Fibroblast of the conjunctiva (primary cell): ENCODE data around the gene CFHR2.
"Not testable (repeated sequence)": the region's sequence is repeated elsewhere in the genome, so short reads cannot be mapped to it uniquely, and the experiment has no call there.

Experiments
- DNase-seq: peaks from one replicate; pipeline ENCODE4 v3.0.0-alpha.2; 2010; ENCODE audit warnings: low read depth

The CFHR2 gene

DNA sequence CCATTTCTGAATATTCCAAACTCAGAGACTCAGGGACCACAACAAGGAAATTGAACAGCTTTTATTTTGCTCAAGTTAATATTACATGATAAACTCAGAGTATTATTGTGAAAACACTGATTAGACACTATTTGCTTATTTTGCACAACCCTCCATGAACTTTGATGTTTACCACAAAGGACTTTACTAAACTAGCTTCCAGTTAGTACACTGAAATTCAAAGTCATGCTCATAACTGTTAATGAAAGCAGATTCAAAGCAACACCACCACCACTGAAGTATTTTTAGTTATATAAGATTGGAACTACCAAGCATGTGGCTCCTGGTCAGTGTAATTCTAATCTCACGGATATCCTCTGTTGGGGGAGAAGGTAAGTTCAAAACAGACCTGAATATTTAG is at the start of gene CFHR2:
TSS of gene CFHR2 (plus strand) at position 171 of the 400 bp plus-strand sequence. CDS start at position 314, 143 bp downstream.
- DNase-seq = not testable (repeated sequence)

DNA sequence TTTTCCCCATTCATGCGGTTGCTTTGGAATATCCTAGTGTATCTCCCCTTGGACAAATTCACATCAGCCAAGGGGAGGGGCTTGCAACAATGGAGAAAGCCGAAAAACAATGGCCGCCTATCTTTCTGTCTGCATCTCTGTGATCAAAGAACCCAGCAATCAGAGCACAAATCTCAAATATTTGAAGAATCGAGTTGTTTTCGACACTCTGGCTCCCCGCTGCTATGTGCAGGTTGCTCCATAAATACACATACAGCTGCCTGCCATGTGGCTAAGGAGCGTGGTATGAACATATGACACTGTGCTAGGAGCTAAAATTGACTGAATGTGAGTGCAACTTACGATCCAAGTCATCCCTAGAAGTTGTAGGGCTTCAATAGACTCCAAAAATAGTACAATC is 47.2 kb upstream of the CFHR2 start:
- no peak for DNase-seq

DNA sequence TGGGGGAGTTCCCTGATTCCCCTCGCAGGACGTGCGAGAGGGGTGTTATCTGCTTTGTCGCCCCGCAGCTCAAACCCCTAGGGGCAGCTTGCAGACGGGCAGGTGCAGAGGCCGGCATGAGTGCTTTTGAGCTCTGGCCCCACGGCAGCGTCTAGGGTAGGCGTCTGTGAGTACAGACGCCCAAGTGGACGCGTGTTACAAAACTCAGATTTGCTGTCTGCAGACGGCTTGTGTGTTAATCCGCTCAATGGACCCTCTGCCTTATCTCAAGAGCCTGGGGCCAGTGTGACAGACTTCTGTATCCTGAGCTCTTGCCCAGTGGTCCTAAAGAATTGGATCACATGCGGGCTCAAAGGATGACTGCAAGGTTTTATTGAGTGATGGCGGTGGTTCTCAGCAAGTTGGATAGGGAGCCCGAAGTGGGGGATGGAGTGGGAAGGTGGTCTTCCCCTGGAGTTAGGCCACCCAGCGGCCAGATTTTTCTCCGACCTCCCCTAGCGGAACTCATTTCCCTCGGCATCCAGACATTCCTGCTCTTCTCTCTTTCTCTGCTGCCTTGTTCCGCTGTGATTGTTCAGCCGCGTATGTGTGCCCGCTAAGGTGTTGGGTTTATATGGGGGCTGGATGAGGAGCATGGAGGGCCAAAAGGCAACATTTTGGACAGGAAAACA is 46.2 kb upstream of the CFHR2 start:
- DNase-seq = no peak

DNA sequence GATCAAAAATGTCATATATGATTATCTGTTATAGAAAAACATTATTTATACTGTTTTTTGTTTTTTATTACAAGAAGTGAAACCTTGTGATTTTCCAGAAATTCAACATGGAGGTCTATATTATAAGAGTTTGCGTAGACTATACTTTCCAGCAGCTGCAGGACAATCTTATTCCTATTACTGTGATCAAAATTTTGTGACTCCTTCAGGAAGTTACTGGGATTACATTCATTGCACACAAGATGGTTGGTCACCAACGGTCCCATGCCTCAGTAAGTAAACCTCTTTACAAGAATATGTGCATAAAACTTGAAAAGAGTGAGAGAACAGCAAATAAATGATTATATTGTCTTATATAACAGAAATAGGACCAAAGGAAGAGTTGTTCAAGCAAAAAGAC is 41.2 kb upstream of the CFHR2 start:
- no peak for DNase-seq

DNA sequence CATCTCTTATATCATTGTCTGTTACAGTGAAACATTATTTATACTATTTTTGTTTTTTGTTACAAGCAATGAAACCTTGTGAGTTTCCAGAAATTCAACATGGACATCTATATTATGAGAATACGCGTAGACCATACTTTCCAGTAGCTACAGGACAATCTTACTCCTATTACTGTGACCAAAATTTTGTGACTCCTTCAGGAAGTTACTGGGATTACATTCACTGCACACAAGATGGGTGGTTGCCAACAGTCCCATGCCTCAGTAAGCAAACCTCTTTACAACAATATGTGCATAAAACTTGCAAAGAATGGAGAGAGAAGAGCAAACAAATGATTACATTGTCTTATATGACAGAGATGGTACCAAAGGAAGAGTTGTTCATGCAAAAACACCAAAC is 33.3 kb upstream of the CFHR2 start:
- no peak for DNase-seq

DNA sequence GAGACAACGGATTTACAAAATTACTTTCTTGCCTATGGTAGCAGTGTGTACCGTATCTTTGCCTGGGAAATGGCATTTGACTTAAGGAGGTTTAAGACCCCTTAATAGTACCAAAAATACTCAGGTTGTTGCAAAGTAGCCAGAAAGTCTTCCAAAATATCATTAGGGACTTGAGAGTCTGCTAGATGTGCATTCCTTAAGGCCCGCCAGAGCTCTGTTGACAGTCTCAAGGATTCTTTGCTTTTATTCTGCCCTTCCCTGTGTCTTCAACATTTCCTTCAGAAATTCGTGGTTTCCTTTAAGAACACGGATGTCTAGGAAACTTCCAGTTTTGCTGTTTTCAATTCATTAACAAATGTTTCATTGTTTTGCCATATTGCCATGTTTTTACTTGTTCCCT is 31.3 kb upstream of the CFHR2 start:
- DNase-seq = not testable (repeated sequence)

DNA sequence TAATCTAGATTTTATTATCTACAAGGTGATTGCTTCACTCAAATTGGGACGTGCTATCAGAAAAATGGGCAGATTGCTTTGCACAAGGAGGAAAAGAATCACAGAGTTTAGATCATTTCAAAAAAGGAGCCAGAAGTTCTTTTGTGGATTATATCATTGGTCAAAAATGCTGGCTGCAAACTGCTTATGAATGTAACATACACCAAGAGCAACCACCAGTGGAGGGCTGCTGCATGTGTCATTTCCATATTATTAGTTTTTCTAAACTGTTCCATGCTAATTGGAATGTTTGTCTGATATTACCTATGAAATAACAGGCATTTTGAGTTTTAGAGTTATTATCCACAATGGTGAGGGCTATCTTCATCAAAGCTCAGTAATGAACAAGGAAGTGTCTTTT is 16.7 kb upstream of the CFHR2 start:
- DNase-seq = not testable (repeated sequence)

DNA sequence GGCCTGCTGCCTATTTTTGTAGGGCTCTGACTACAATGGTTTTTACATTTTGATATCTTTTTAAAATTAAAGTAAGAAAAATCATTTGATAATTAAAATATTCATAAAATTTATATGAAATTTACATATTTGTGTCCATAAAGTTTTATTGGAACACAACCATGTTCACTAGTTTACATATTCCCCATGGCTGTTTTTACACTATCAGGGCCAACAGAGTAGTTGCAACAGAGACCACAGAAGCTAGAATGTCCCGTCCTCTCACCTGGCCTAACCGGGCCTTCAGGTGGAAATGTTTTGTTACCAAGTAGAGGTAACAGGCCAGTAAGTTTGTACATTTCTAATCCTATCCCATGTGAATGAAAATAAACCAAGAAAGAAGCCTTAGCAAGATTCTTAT is 10.7 kb upstream of the CFHR2 start:
- DNase-seq = not testable (repeated sequence)

DNA sequence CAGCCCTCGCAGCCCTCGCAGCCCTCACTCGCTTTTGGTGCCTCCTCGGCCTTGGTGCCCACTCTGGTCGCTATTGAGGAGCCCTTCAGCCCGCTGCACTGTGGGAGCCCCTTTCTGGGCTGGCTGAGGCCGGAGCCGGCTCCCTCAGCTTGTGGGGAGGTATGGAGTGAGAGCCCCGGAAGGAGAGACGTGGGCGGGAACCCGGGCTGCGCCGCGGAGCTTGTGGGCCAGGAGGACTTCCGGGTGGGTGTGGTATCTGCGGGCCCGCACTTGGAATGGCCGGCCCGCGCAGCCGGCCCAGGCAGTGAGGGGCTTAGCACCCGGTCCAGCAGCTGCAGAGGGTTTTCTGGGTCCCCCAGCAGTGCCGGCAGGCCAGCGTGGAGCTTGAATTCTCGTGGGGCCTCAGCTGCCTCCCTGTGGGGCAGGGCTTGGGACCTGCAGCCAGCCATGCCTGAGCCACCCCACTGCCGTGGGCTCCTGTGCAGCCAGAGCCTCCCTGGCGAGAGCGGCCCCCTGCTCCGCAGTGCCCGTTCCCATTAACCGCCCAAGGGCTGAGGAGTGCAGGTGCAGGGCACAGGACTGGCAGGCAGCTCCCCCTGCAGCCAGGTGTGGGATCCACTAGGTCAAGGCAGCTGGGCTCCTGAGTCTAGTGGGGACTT is 9.9 kb upstream of the CFHR2 start:
- DNase-seq = no peak

DNA sequence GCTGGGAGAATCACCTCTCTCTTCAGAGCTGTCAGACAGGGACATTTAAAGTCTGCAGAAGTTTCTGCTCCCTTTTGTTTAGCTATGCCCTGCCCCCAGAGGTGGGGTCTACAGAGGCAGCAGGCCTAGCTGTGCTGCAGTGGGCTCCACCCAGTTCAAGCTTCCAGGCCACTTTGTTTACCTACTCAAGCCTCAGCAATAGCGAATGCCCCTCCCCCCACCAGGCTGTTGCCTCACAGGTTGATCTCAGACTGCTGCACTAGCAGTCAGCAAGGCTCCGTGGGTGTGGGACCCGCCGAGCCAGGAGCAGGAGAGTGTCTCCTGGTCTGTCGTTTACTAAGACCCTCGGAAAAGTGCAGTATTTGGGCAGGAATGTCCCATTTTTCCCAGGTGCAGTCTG is 2.1 kb upstream of the CFHR2 start:
- not testable (repeated sequence) for DNase-seq

DNA sequence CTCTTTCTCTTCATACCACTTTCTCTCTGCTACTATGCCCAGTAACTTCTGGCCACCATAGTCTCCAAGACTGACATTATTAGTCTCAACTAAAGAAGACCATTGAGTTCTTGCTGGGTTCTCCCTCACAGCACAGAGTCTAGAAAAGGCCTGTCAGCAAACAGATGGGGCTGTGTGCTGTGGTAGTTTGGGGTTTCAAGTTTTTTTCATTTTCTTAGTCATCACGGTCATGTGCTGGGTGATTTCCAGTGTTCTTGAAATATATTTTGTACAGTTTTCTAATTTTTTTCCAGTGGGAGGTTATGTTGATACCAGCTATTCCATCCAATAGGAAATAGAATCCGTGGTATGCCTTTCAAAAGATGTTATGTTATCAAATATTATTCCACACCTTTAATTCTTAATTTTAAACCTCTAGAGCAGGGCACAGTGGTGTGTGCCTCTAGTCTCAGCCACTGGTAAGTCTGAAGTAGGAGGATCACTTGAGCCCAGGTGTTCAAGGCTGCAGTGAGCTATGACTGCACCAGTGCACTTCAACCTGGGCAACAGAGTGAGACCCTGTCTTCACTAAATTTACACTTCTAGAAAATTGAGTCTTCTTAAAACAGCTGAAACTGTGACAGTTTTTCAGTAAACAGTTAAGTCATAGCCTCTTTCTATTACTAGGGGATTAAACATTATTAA is 8.3 kb downstream of the CFHR2 start:
- DNase-seq = no peak

DNA sequence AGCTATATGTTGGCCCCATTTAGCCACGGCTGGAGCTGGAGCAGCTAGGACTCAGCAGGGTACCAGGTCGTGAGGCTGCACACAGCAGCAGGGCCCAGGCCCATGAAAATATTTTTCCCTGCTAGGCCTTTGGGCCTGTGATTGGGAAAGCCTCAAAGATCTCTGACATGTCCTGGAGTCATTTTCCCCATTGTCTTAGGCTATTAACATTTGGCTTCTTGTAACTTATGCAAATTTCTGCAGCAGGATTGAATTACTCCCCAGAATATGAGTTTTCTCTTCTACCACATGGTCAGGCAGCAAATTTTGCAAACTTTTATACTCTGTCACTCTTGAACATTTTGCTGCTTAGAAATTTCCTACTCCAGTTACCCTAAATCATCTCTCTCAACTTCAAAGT is 11.2 kb downstream of the CFHR2 start:
- no peak for DNase-seq

DNA sequence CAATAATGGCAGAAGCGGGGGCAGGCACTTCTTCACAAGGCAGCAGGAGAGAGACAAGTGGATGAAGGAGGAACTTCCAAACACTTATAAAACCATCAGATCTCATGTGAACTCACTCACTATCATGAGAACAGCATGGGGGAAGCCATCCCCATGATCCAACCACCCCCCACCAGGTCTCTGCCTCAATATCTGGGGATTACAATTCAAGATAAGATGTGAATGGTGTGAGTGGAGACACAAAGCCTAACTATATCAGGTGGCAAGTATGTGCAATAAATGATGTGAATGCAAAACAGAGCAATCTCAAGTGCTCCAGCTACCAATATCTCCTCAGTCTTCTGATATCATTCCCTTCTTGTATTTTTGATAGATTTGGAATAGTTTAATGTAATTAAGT is 12.4 kb downstream of the CFHR2 start:
- no peak for DNase-seq

DNA sequence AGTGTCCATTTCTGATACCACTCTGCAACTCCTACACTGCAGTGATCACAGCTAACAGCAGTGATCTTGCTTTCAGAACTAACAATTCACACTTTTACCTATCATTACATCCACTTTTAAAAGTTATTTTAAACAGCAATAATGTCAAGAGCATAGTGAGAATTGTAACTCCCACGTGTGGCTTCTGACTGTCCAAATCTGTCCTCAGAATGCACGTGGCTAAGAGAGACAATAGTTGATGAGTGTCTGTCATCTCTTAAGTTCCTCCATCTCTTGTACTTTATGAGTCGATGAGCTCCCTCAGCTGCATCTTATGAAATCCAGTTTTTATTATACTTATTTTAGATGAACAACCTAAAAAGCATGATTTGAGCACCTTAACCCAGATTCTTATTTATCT is 17.3 kb downstream of the CFHR2 start:
- no peak for DNase-seq

DNA sequence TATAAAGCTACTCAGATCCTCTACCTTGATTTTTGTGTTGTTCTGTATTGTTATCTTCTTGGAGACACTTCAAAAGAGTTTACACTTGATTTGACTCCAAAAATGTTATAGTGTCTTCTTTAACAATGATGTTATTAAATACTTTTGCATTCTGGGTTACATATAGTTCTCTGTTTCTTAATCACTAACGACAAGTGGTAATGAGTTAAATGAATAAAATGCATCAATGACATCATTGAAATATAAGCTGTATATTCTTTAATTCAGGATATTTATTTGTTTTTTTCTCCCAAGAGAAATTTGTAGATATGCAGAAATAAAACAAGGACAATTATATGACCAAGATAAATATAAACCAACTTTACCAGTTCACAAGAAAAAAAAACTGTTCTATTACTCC is 26.6 kb downstream of the CFHR2 start:
- DNase-seq = no peak

DNA sequence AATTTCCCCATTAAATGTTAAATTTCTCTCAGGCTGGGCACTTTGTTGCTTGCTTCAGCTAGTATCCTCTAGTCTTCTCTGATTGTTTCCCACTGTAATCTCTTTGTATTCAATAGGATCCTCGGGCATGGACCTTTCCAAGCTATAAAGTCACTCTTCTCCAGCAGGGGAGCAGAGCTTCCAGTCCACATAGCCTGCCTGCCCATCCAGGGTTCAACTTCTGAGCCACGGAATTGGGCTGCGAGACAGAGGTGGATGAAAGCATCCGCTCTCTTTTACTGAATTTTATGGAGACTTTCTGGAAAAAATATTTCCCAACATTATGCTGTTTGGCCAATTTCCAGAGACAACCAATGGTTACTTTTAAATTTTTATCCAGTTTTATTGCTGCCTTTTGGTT is 32.7 kb downstream of the CFHR2 start:
- DNase-seq = no peak

DNA sequence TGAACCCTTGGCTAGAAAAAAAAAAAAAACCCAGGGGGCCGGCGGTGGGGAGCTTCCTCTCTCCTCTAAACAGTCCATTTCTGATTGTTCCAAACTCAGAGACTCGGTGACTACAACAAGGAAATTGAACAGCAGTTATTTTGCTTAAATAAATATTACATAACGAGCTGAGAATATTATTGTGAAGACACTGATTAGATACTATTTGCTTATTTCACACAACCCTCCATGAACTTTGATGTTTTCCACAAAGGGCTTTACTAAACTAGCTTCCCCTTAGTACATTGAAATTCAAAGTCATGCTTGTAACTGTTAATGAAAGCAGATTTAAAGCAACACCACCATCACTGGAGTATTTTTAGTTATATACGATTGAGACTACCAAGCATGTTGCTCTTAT is 33.7 kb downstream of the CFHR2 start, which contains the start of gene CFHR5:
TSS of gene CFHR5 (plus strand) at position 279 of the 400 bp plus-strand sequence. CDS start at position 388, 109 bp downstream.
- DNase-seq = no peak

DNA sequence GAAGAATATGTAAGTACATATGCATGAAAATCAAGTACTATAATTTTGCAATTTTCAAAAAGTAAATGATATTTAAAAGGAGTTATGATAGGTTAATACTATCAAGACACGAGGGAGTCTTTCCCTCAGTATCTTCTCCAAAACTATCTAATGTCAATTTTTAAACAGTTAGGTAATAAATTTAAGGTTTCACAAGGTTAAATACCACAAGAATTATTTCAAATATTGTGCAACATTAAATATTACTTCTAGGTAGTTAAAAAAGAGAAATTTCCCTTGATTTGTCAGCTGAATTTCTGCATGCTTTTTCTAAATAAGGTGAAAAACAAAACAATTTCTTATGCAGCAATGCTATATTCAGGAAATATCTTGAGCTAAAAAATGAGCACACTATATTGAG is 37.3 kb downstream of the CFHR2 start:
- no peak for DNase-seq

DNA sequence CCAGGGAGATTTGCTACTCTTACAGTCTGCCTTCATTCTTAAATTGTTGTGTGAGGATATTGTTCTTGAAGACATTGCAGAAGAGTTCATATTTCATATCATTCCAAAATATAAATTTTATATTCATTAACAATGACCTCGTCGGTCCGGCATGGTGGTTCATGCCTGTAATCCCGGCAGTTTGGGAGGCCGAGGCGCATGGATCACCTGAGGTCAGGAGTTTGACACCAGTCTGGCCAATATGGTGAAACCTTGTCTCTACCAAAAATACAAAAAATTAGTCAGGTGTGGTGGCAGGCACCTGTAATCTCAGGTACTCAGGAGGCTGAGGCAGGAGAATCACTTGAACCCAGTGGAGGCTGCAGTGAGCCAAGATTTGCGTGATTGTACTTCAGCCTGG is 38.7 kb downstream of the CFHR2 start:
- not testable (repeated sequence) for DNase-seq

DNA sequence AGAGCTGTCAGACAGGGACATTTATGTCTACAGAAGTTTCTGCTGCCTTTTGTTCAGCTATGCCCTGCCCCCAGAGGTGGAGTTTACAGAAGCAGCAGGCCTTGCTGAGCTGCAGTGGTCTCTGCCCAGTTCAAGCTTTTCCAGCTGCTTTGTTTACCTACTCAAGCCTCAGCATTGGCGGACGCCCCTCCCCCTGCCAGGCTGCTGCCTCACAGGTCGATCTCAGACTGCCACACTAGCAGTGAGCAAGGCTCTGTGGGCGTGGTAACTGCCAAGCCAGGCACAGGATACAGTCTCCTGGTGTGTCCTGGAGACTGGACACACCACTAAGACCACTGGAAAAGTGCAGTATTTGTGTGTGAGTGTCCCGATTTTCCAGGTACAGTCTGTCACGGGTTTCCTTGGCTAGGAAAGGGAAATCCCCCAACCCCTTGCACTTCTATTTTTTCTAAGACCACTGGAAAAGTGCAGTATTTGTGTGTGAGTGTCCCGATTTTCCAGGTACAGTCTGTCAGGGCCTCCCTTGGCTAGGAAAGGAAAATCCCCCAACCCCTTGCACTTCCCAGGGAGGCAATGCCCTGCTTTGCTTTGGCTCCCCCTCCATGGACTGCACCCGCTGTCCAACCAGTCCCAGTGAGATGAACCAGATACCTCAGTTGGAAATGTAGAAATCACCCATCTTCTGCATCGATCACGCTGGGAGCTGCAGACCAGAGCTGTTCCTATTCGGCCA is 48.5 kb downstream of the CFHR2 start:
- DNase-seq = not testable (repeated sequence)

DNA sequence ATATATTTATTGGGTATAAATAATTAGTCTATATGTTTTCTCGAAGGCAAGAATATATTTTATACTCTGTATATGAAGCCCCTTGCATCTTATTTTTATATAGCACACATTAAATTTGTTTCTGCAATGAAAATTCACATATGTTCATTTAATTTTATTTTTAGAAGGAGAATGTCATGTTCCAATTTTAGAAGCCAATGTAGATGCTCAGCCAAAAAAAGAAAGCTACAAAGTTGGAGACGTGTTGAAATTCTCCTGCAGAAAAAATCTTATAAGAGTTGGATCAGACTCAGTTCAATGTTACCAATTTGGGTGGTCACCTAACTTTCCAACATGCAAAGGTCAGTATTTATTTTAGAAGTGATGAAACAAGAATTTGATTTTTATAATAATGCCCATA is 50.4 kb downstream of the CFHR2 start:
- no peak for DNase-seq

DNA sequence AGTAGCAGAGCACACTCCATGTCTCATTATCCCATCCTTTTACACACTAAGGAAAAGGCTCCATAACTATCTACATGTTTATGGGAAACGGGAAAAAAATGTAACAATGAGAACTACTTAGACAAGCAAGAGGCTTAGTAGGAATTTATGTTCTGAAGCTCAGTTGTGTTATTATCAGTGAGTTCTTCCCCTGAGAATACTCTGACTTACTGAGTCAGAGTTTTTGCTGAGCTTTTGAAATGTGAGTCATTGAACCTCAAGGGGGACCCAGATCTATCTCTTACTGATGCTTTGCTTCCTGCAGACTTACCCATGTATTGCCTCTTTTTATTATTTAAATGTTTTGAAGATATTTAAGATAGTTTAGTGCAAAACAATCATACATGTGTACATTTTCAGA is 53.9 kb downstream of the CFHR2 start:
- peak; percentile 55 for DNase-seq

DNA sequence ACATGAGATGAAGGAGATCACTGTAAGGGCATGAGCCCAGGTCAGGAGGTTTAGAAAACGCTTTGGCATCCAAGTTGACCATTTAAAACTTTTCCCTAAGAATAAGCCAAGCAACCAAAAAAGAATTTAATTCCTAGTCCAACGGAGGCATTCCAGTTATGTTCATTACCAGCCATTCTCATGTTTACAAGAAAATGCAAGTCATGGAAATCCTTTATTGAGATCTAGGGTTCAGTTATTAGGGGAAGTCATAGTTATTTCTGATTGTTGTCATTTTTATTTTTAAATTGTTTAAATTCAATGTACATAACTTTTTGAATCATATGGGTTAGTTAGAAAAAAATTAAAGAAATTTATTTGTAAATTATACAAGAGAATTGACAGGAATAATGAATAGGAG is 58.3 kb downstream of the CFHR2 start:
- no peak for DNase-seq
